ENCODE measurements around the gene TNFRSF1B.
A peak's percentile ranks its signal among the peaks of the same experiment; 100 is the strongest.

GRCh38 chr1:12229835-12230548 lies 63.2 kb downstream of the TNFRSF1B start, which contains the start of gene VPS13D:
- peak; percentile 82 to 99 (median 94) for TF ChIP-seq CTCF (IDR thresholded peaks at IDR 0.05)
- TF ChIP-seq POLR2A (IDR thresholded peaks at IDR 0.05), result peak in 2 of 3 donors; percentile 16 to 34

Measured in body of pancreas (tissue), 4 donors.